ENCODE measurements around the gene CEP152.
"Not testable (repeated sequence)": the region's sequence is repeated elsewhere in the genome, so short reads cannot be mapped to it uniquely, and the experiment has no call there.

CEP152 gene, protein sequence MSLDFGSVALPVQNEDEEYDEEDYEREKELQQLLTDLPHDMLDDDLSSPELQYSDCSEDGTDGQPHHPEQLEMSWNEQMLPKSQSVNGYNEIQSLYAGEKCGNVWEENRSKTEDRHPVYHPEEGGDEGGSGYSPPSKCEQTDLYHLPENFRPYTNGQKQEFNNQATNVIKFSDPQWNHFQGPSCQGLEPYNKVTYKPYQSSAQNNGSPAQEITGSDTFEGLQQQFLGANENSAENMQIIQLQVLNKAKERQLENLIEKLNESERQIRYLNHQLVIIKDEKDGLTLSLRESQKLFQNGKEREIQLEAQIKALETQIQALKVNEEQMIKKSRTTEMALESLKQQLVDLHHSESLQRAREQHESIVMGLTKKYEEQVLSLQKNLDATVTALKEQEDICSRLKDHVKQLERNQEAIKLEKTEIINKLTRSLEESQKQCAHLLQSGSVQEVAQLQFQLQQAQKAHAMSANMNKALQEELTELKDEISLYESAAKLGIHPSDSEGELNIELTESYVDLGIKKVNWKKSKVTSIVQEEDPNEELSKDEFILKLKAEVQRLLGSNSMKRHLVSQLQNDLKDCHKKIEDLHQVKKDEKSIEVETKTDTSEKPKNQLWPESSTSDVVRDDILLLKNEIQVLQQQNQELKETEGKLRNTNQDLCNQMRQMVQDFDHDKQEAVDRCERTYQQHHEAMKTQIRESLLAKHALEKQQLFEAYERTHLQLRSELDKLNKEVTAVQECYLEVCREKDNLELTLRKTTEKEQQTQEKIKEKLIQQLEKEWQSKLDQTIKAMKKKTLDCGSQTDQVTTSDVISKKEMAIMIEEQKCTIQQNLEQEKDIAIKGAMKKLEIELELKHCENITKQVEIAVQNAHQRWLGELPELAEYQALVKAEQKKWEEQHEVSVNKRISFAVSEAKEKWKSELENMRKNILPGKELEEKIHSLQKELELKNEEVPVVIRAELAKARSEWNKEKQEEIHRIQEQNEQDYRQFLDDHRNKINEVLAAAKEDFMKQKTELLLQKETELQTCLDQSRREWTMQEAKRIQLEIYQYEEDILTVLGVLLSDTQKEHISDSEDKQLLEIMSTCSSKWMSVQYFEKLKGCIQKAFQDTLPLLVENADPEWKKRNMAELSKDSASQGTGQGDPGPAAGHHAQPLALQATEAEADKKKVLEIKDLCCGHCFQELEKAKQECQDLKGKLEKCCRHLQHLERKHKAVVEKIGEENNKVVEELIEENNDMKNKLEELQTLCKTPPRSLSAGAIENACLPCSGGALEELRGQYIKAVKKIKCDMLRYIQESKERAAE (N-terminal part only)

DNA sequence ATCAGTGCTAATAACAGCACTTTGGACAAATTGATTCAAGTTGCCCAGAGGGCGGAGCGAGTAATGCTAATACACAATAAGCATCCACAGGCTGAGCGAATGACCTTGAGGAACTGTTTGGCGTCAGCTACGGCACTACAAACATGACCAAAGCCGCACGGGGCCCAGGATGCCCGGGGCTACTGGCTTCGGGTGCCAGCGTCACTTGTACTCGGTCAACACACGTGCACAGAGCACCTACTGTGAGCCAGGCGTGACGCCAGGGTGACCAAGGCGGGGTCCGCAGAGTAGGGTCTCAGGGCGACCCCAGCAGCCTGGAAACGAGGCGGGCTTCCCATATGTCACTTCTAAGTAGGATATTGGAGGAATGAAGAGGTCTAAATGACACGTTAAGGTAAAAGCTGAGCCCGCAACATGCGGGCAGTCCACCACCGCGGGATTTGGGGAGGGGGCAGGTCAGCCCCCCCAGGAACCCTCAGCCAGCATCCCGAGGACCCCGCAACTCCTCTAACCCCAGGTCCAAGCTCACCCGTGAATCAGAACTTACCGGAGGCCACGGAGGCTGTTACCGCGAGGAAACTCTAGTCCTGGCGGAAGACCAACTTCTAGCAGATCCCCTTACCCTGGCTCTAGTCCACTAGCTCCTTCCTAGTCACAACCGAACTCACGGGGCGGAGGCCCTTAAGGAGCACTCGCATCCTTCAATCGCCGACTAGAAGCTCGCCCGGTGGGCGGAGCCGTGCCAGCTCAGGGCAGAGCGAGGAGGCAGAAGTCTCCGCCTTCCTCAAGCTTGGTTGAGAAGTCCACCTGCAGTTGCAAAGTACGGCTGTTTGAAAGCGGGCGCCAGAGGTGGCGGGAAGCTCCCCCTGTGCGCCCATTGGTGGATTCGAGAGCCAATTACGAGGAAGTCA lies at the start of gene CEP152:
Gene CEP152 (minus strand): TSS at position 656 of the 911 bp plus-strand sequence. CDS start 5,420 bp downstream, outside the sequence.
- Histone ChIP-seq H3K4me3 (peak within 1 kb of the TSS; percentile 50 to 87 (median 67)), H3K27ac (peak within 1 kb of the TSS in 14 of 21 experiments; percentile 18 to 76 (median 60))

DNA sequence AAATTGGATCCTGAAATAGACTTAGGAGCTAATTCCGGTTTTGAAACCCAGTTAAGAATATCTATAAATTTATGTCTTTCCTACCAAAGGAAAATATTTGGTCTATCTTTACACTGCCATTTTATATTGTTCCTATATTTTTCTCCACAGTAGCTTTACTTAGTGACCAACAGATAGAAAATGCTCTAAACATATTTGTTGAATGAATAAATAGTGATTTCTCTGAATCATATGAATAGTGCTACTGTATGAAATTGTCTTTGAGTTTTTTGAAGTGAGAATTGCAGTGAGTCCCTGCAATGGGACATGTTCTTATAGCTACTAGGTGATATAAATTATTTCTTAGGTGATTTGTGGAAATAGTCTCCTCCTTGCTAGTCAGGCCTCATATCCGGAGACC lies 48.6 kb upstream of the CEP152 start:
- no peak overlapping the region for H3K4me3 ChIP-seq
- no peak overlapping the region for H3K27ac ChIP-seq

DNA sequence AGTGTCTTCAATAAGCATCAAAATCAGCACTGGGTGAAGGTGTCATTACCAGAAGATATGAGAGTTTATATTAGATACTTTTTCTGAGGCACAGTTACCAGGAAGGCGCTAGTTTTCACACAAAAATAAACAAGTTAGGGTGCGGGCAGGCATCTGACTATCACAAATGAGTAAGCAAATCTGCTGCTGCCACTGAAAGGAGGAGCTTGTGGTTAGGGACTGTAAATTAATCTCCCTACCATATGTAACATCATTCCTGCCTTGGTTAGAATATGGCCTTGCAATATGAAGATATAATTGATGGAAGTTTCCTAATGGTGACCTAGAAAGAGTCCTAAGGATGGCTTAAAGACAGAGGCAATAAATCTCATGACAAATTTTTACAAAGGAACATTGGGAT lies 47.5 kb upstream of the CEP152 start:
- H3K4me3 ChIP-seq: no peak overlapping the region

GRCh38 chr15:48856942-48857341 lies 46.1 kb upstream of the CEP152 start:
- H3K27ac ChIP-seq: peak overlapping the region in 1 of 21 experiments; percentile 15
- H3K4me3 ChIP-seq: no peak overlapping the region

More for the DNA sequence above, 47.5 kb upstream of the CEP152 start:
- H3K27ac ChIP-seq: no peak overlapping the region

GRCh38 chr15:48855501-48856440 lies 44.9 kb upstream of the CEP152 start:
- Histone ChIP-seq H3K4me3 (no peak overlapping the region), H3K27ac (no peak overlapping the region)

DNA sequence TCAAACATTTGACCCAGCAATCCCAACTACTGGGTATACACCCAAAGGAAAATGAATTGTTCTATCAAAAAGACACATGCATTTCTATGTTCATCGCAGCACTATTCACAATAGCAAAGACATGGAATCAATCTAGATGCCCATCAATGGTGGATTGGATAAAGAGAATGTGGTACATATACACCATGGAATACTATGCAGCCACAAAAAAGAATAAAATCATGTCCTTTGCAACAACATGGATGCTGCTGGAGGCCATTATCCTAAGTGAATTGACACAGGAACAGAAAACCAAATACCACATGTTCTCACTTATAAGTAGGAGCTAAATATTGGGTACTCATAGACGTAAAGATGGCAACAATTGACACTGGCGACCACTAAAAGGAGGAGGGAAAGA lies 43.6 kb upstream of the CEP152 start:
- H3K4me3 ChIP-seq, H3K27ac ChIP-seq: not testable (repeated sequence)

DNA sequence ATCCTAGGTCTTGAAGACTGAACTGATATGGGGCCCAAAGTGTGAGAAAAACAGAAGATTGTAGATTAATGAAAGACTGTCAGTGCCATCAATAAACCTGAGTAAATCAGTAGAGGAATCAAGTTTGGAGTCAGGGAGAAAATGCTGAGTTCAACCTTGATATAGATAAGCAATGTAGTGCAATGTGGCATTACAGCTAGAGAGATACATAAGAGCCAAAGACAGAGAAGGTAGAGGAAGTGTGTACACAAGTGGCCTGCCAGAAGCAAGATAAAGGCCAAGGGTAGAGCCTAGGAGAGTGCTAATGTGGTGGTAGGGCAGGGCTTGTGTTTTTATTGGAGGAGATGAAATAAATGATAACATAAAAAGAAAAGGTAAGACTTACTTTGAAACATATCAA lies 41.1 kb upstream of the CEP152 start:
- no peak overlapping the region for H3K27ac ChIP-seq
- H3K4me3 ChIP-seq: no peak overlapping the region

DNA sequence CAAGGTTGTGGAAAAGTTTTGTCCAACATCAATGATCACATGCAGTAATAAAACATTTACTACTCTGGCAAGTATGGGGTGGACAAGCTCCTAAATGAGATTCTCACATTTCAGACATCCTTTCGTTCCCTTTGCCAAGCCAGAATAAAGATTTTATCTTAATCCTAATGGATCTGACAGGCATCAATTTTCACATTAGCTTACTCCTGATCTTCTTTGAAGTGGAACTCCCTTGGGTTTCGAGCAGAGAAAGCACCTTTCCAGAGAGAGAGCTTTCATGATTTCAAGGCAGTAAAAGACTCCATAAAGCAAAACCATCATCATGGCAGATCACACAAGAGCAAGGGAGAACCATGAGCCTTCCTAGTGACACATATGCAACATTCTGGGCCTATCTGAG lies 39.8 kb upstream of the CEP152 start:
- Histone ChIP-seq H3K27ac (no peak overlapping the region), H3K4me3 (no peak overlapping the region)

DNA sequence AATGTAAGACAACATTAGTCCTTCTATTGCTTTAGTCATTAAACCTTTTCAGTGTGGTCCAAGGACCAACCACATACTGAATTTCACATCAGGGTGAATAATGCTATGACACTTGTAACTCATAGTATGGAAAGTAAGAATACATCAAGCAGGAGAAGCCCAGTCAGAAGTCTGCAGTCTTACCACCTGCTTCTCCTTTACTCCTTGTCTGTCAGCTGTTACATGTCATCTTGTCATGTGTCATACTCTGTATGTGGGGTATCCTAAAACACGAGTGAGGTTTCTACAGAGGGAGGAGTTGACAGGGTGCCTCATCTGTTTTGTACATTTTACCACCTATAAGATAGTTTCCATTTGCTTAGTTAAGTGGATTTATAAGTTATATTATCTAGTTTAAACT lies 34.3 kb upstream of the CEP152 start:
- no peak overlapping the region for H3K4me3 ChIP-seq
- no peak overlapping the region for H3K27ac ChIP-seq

DNA sequence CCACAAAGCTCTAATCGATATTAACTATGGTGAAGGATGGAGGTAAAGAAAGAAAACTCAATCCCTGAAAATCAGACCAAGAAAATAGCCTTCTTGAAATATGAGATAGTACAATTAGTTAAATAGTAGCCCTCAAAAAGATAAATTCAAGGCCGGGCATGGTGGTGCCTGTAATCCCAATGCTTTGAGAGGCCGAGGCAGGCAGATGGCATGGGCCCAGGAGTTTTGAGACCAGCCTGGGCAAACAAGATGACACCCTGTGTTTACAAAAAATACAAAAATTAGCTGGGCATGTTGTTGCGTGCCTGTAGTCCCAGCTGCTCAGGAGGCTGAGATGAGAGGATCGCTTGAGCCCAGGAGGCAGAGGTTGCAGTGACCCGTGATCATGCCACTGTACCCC lies 31.6 kb upstream of the CEP152 start:
- Histone ChIP-seq H3K27ac (no peak overlapping the region), H3K4me3 (no peak overlapping the region)

- H3K27ac ChIP-seq: no peak overlapping the region
- H3K4me3 ChIP-seq: no peak overlapping the region
These were observed 23.9 kb upstream of the CEP152 start for GRCh38 chr15:48834756-48835155.

DNA sequence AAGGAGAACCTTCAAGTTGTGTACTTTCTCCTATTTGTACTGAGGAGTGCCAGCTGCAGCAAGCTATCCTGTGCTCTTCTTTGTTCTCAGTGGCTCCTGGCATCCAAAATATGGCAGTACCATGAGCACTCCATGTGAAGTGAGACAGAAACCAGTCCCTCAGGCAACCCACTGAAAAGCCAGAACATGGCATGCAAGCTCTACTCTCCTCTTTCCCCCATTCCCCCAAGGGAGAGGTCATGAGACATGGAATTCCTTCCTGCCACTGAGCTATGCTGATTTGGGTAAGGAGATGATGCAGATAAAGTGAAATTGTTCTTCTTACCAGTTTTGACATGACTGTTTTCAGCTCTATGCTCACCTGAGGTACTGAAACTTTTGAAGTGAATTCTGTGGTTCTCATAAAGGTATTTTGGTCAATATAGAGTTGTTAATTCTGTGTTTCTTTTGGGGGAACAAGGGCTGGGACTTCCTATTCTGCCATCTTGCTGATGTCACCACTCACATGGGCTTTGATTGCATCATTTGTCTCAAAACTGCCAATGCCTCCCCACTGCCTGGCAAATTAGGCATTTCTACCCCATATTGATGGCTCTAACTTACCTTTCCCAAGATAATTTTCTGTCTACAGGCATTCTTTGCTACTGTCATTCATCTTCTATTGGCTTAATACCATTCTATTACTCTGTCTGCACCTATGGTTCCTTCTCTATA lies 22.8 kb upstream of the CEP152 start:
- H3K27ac ChIP-seq: no peak overlapping the region
- no peak overlapping the region for H3K4me3 ChIP-seq

DNA sequence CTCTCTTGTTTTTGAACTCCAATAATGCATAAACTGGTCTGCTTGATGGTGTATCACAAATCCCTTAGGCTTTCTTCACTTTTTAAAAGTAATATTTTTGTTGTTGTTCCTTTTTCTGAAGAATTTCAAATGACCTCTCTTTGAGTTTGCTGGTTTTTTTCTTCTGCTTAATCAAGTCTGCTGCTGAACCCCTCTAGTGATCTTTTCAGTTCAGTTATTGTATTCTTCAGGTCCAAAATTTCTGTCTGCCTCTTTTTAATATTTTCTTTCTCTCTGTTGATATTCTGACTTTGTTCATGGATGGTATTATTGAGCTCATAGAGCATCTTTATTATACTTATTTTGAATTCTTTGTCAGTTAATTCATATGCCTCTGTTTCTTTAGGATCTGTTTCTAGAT lies 21.8 kb upstream of the CEP152 start:
- Histone ChIP-seq H3K4me3 (no peak overlapping the region), H3K27ac (no peak overlapping the region)

DNA sequence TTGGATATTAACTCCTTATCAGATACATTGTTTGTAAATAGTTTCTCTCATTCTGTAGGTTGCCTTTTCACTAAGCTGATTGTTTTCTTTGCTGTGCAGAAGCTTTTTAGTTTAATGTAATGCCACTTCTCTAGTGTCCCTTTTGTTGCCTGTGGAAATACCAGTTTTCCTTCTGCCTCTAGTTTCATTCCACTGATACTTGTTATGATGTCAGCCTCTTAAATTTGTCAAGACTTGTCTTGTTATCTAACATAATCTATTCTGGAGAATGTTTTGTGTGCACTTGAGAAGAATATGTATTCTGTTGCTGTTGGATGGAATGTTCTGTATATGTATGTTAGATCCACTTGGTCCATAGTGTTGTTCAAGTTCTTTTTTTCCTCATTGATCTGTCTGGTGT lies 18.0 kb upstream of the CEP152 start:
- Histone ChIP-seq H3K27ac (no peak overlapping the region), H3K4me3 (no peak overlapping the region)

DNA sequence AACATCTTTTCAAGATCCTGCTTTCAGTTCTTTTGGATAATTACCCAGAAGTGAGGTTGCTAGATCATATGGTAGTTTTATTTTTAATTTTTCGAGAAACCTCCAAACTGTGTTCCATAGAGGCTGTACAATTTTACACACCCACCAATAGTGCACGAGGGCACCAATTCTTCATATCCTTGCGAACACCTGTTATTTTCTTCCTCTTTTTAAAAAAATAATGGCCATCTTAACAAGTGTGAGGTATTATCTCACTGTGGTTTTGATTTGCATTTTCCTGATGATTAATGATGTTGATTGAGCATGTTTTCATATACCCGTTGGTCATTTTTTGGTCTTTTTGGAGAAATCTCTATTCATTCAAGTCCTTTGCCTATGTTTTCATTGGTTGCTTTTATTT lies 17.6 kb upstream of the CEP152 start:
- no peak overlapping the region for H3K4me3 ChIP-seq
- H3K27ac ChIP-seq: no peak overlapping the region

DNA sequence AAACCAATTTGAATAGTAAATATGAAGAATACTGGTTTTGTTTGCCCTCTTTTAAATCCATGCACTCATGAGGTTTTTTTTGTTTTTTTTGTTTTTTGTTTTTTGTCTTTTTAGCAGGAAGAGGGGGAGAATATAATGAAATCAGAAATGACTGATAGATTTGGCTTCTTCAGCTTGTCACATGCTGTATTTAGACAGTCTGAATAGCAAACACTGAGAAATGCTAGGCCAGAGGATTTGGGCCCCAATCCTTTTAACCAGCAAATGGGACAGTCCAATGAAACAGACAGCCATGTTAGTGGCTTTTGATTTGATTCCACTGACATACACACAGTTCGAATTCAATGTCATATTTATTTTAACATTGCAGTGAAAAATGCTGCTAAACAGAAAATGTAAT lies 14.2 kb upstream of the CEP152 start:
- Histone ChIP-seq H3K27ac (no peak overlapping the region), H3K4me3 (no peak overlapping the region)

- no peak overlapping the region for H3K27ac ChIP-seq
These were observed 12.8 kb upstream of the CEP152 start for GRCh38 chr15:48823706-48824105.

More at GRCh38 chr15:48823706-48824105, 12.8 kb upstream of the CEP152 start:
- no peak overlapping the region for H3K4me3 ChIP-seq
